Subcutaneous abdominal adipose tissue (tissue), 5 donors: ENCODE results near the gene SH3PXD2B.

Source experiments
- H3K27ac ChIP-seq: one replicate; pipeline ENCODE4 v1.7.0; 2013; ENCODE audit warnings: low read depth, mild to moderate bottlenecking, inconsistent platforms, low read length, moderate library complexity
- H3K27me3 ChIP-seq, 5 donors: one replicate each; pipeline ENCODE4 v1.7.0; 2013; ENCODE audit warnings: low read length in 5 of 5, inconsistent platforms in 1 of 5; ENCODE audit not compliant: control insufficient read depth in 5 of 5, insufficient read depth in 4 of 5
- H3K36me3 ChIP-seq, 5 donors: one replicate each; pipeline ENCODE4 v1.7.0; 2013; ENCODE audit warnings: low read length in 5 of 5; ENCODE audit not compliant: control insufficient read depth in 5 of 5, insufficient read depth in 5 of 5
- H3K4me1 ChIP-seq, 5 donors: one replicate each; pipeline ENCODE4 v1.7.0; 2013; ENCODE audit warnings: low read length in 5 of 5, mild to moderate bottlenecking in 3 of 5, moderate library complexity in 1 of 5; ENCODE audit not compliant: control insufficient read depth in 5 of 5, insufficient read depth in 5 of 5
- H3K4me3 ChIP-seq, 5 donors: one replicate each; pipeline ENCODE4 v1.7.0; 2013; ENCODE audit warnings: low read length in 5 of 5, low read depth in 1 of 5
- H3K9ac ChIP-seq, 5 donors: one replicate each; pipeline ENCODE4 v1.7.0; 2013; ENCODE audit warnings: low read length in 5 of 5, mild to moderate bottlenecking in 4 of 5, moderate library complexity in 3 of 5
- H3K9me3 ChIP-seq, 5 donors: one replicate each; pipeline ENCODE4 v1.7.0; 2013; ENCODE audit warnings: low read length in 5 of 5; ENCODE audit not compliant: control insufficient read depth in 5 of 5
- donor health status: healthy.
- donor health status: healthy.
- donor health status: healthy.
- donor health status: healthy.
- donor health status: healthy.

Gene SH3PXD2B

GRCh38 chr5:172455511-172456061, 1.3 kb upstream of the SH3PXD2B start:
- peaks cover 7 to 55% (median 30%) of the 10 kb centered on the region in 5 donors for H3K4me1 ChIP-seq
- H3K27ac ChIP-seq = no peak overlapping the region
- peaks cover 0 to 2% (median 0%) of the 10 kb centered on the region in 5 donors for H3K27me3 ChIP-seq
- H3K9me3 ChIP-seq = no peaks in the 10 kb centered on the region
- no peaks in the 10 kb centered on the region for H3K36me3 ChIP-seq
- no peak overlapping the region for H3K4me3 ChIP-seq
- peak overlapping the region in 2 of 5 donors; percentile 13 to 17 for H3K9ac ChIP-seq

GRCh38 chr5:172455087-172455381, 709 bp upstream of the SH3PXD2B start:
- Histone ChIP-seq H3K4me1 (peaks cover 7 to 54% (median 30%) of the 10 kb centered on the region in 5 donors), H3K27ac (no peak overlapping the region), H3K9me3 (no peaks in the 10 kb centered on the region), H3K36me3 (no peaks in the 10 kb centered on the region), H3K9ac (peak overlapping the region in 4 of 5 donors; percentile 14 to 65 (median 45)), H3K27me3 (peaks cover 0 to 2% (median 0%) of the 10 kb centered on the region in 5 donors), H3K4me3 (peak overlapping the region; percentile 56 to 75 (median 64))

- H3K27me3 ChIP-seq = peaks cover 0 to 3% (median 0%) of the 10 kb centered on the region in 5 donors
- H3K9me3 ChIP-seq = no peaks in the 10 kb centered on the region
- H3K27ac ChIP-seq = peak overlapping the region; percentile 50
- H3K4me3 ChIP-seq = peak overlapping the region; percentile 60 to 79 (median 76)
- H3K4me1 ChIP-seq = peaks cover 7 to 51% (median 30%) of the 10 kb centered on the region in 5 donors
- peak overlapping the region in 4 of 5 donors; percentile 63 to 73 (median 68) for H3K9ac ChIP-seq
- H3K36me3 ChIP-seq = no peaks in the 10 kb centered on the region
Measured at GRCh38 chr5:172453986-172454357, 353 bp downstream of the SH3PXD2B start.

- H3K4me3 ChIP-seq = peak overlapping the region; percentile 60 to 79 (median 76)
- no peaks in the 10 kb centered on the region for H3K36me3 ChIP-seq
- H3K27me3 ChIP-seq = peaks cover 0 to 3% (median 0%) of the 10 kb centered on the region in 5 donors
- H3K9ac ChIP-seq = peak overlapping the region in 4 of 5 donors; percentile 40 to 68 (median 65)
- H3K27ac ChIP-seq = peak overlapping the region; percentile 50
- no peaks in the 10 kb centered on the region for H3K9me3 ChIP-seq
- H3K4me1 ChIP-seq = peaks cover 7 to 47% (median 30%) of the 10 kb centered on the region in 5 donors
Measured at GRCh38 chr5:172453206-172453985, 929 bp downstream of the SH3PXD2B start.

GRCh38 chr5:172452398-172453205, 1.7 kb downstream of the SH3PXD2B start:
- H3K9ac ChIP-seq = peak overlapping the region in 4 of 5 donors; percentile 26 to 68 (median 64)
- H3K27ac ChIP-seq = peak overlapping the region; percentile 50
- no peaks in the 10 kb centered on the region for H3K9me3 ChIP-seq
- no peaks in the 10 kb centered on the region for H3K36me3 ChIP-seq
- H3K4me1 ChIP-seq = peaks cover 7 to 47% (median 30%) of the 10 kb centered on the region in 5 donors
- H3K4me3 ChIP-seq = peak overlapping the region; percentile 60 to 79 (median 76)
- H3K27me3 ChIP-seq = peaks cover 0 to 3% (median 0%) of the 10 kb centered on the region in 5 donors

GRCh38 chr5:172451771-172452197, 2.5 kb downstream of the SH3PXD2B start:
- Histone ChIP-seq H3K36me3 (no peaks in the 10 kb centered on the region), H3K27me3 (peaks cover 0 to 3% (median 0%) of the 10 kb centered on the region in 5 donors), H3K27ac (peak overlapping the region; percentile 30), H3K4me3 (peak overlapping the region in 1 of 5 donors; percentile 76), H3K9ac (no peak overlapping the region), H3K9me3 (no peaks in the 10 kb centered on the region), H3K4me1 (peaks cover 7 to 55% (median 36%) of the 10 kb centered on the region in 5 donors)

GRCh38 chr5:172450861-172451695, 3.2 kb downstream of the SH3PXD2B start:
- H3K36me3 ChIP-seq = no peaks in the 10 kb centered on the region
- no peak overlapping the region for H3K9ac ChIP-seq
- peak overlapping the region in 1 of 5 donors; percentile 17 for H3K4me3 ChIP-seq
- no peaks in the 10 kb centered on the region for H3K9me3 ChIP-seq
- H3K27ac ChIP-seq = no peak overlapping the region
- H3K4me1 ChIP-seq = peaks cover 10 to 61% (median 43%) of the 10 kb centered on the region in 5 donors
- peaks cover 0 to 8% (median 0%) of the 10 kb centered on the region in 5 donors for H3K27me3 ChIP-seq

GRCh38 chr5:172450453-172450852, 3.9 kb downstream of the SH3PXD2B start:
- Histone ChIP-seq H3K9me3 (no peaks in the 10 kb centered on the region), H3K27ac (no peak overlapping the region), H3K9ac (no peak overlapping the region), H3K36me3 (no peaks in the 10 kb centered on the region), H3K4me3 (peak overlapping the region in 1 of 5 donors; percentile 17), H3K4me1 (peaks cover 10 to 61% (median 49%) of the 10 kb centered on the region in 5 donors), H3K27me3 (peaks cover 0 to 10% (median 0%) of the 10 kb centered on the region in 5 donors)

GRCh38 chr5:172448999-172449398, 5.3 kb downstream of the SH3PXD2B start:
- no peaks in the 10 kb centered on the region for H3K9me3 ChIP-seq
- no peak overlapping the region for H3K27ac ChIP-seq
- no peak overlapping the region for H3K9ac ChIP-seq
- H3K36me3 ChIP-seq = no peaks in the 10 kb centered on the region
- H3K4me1 ChIP-seq = peaks cover 8 to 66% (median 52%) of the 10 kb centered on the region in 5 donors
- no peak overlapping the region for H3K4me3 ChIP-seq
- peaks cover 0 to 14% (median 0%) of the 10 kb centered on the region in 5 donors for H3K27me3 ChIP-seq
